MM.1S (cell line): Measurements from ENCODE around the gene RASSF3.

Experiments
- DNase-seq: peaks from one replicate; pipeline ENCODE4 v3.0.0-alpha.2; 2015
- H2AFZ ChIP-seq: fragments of 300-600 bp; sonication (generic); 2 replicates; pipeline ENCODE4 v1.6.0; 2016; ENCODE audit warnings: antibody characterized with exemption, low read length
- H3F3A ChIP-seq: fragments of 300-600 bp; sonication (generic); 2 replicates; pipeline ENCODE4 v1.6.1; 2016; ENCODE audit warnings: mild to moderate bottlenecking, antibody characterized with exemption, low read length, moderate library complexity, mixed read lengths; ENCODE audit not compliant: insufficient read depth
- H3K27ac ChIP-seq: fragments of 300-600 bp; sonication (generic); 2 replicates; pipeline ENCODE4 v1.5.1; 2016; ENCODE audit warnings: mild to moderate bottlenecking, low read length
- H3K27me3 ChIP-seq: fragments of 300-600 bp; sonication (generic); replicated peaks from 2 replicates; pipeline ENCODE4 v1.6.0; 2016; ENCODE audit warnings: low read length; ENCODE audit not compliant: insufficient read depth
- H3K36me3 ChIP-seq: fragments of 300-600 bp; sonication (generic); replicated peaks from 2 replicates; pipeline ENCODE4 v1.6.1; 2016; ENCODE audit warnings: mild to moderate bottlenecking, low read length, mixed read lengths; ENCODE audit not compliant: insufficient read depth
- H3K4me1 ChIP-seq: fragments of 300-600 bp; sonication (generic); 2 replicates; pipeline ENCODE4 v1.6.1; 2016; ENCODE audit warnings: low read length, mixed read lengths
- H3K4me2 ChIP-seq: fragments of 300-600 bp; sonication (generic); 2 replicates; pipeline ENCODE4 v1.6.0; 2016; ENCODE audit warnings: low read depth, low read length
- H3K4me3 ChIP-seq: fragments of 300-600 bp; sonication (generic); 2 replicates; pipeline ENCODE4 v1.5.1; 2016; ENCODE audit warnings: low read length, mixed read lengths
- H3K79me2 ChIP-seq: fragments of 300-600 bp; sonication (generic); 2 replicates; pipeline ENCODE4 v1.6.1; 2016; ENCODE audit warnings: mixed run types, low read length, mixed read lengths
- H3K9ac ChIP-seq: fragments of 300-600 bp; sonication (generic); 2 replicates; pipeline ENCODE4 v1.6.1; 2016; ENCODE audit warnings: low read length, mixed read lengths
- H3K9me2 ChIP-seq: fragments of 300-600 bp; sonication (generic); replicated peaks from 2 replicates; pipeline ENCODE4 v1.6.1; 2016; ENCODE audit warnings: mild to moderate bottlenecking, low read length, mixed read lengths; ENCODE audit not compliant: insufficient read depth
- H3K9me3 ChIP-seq: fragments of 300-600 bp; sonication (generic); replicated peaks from 2 replicates; pipeline ENCODE4 v1.6.1; 2016; ENCODE audit warnings: mild to moderate bottlenecking, low read length, mixed read lengths; ENCODE audit not compliant: insufficient read depth
- H4K20me1 ChIP-seq: fragments of 300-600 bp; sonication (generic); 2 replicates; pipeline ENCODE4 v1.6.1; 2016; ENCODE audit warnings: mild to moderate bottlenecking, low read length, moderate library complexity, mixed read lengths; ENCODE audit not compliant: insufficient read depth
- CTCF ChIP-seq: fragments of 300-600 bp; sonication (generic); IDR thresholded peaks from 2 replicates; pipeline ENCODE4 v1.5.1; 2016; ENCODE audit warnings: antibody characterized with exemption, low read length, mixed read lengths
- EZH2 ChIP-seq: fragments of 300-600 bp; sonication (generic); optimal IDR thresholded peaks from 2 replicates; pipeline ENCODE3; 2017; ENCODE audit warnings: low read depth, mild to moderate bottlenecking, antibody characterized with exemption, low read length, mixed read lengths
- EZH2phosphoT487 ChIP-seq: fragments of 300-600 bp; sonication (generic); IDR thresholded peaks from 2 replicates; pipeline ENCODE4 v1.6.1; 2018; ENCODE audit warnings: antibody characterized with exemption, low read length

RASSF3 gene

GRCh38 chr12:64569923-64570691 is 40.2 kb upstream of the RASSF3 start:
- no peaks in the 10 kb centered on the region for H3K27me3 ChIP-seq
- H3F3A ChIP-seq: no peaks in the 10 kb centered on the region
- H3K4me3 ChIP-seq: no peak overlapping the region
- TF ChIP-seq EZH2phosphoT487: no peak
- no peak for TF ChIP-seq CTCF
- TF ChIP-seq EZH2: no peak
- no peaks in the 10 kb centered on the region for H4K20me1 ChIP-seq
- H3K9ac ChIP-seq: no peak overlapping the region
- H3K4me2 ChIP-seq: no peak overlapping the region
- H3K27ac ChIP-seq: no peak overlapping the region
- peaks cover 9% of the 10 kb centered on the region for H3K4me1 ChIP-seq
- no peaks in the 10 kb centered on the region for H3K36me3 ChIP-seq
- no peaks in the 10 kb centered on the region for H3K9me3 ChIP-seq
- no peak overlapping the region for H2AFZ ChIP-seq
- no peaks in the 10 kb centered on the region for H3K9me2 ChIP-seq
- no peaks in the 10 kb centered on the region for H3K79me2 ChIP-seq
- no peak for DNase-seq

- H3K27ac ChIP-seq: no peak overlapping the region
- no peaks in the 10 kb centered on the region for H3K9me3 ChIP-seq
- no peaks in the 10 kb centered on the region for H3K27me3 ChIP-seq
- DNase-seq: peak; percentile 59
- H3K9me2 ChIP-seq: no peaks in the 10 kb centered on the region
- no peak overlapping the region for H2AFZ ChIP-seq
- no peak overlapping the region for H3K4me2 ChIP-seq
- H3K4me3 ChIP-seq: no peak overlapping the region
- no peaks in the 10 kb centered on the region for H3K36me3 ChIP-seq
- peaks cover 9% of the 10 kb centered on the region for H3K4me1 ChIP-seq
- no peaks in the 10 kb centered on the region for H3F3A ChIP-seq
- TF ChIP-seq CTCF (no peak), EZH2phosphoT487 (no peak), EZH2 (no peak)
- no peak overlapping the region for H3K9ac ChIP-seq
- no peaks in the 10 kb centered on the region for H4K20me1 ChIP-seq
- H3K79me2 ChIP-seq: no peaks in the 10 kb centered on the region
These were observed 38.9 kb upstream of the RASSF3 start for GRCh38 chr12:64571411-64571810.

GRCh38 chr12:64572241-64572640 is 38.1 kb upstream of the RASSF3 start:
- no peak for DNase-seq
- no peaks in the 10 kb centered on the region for H3F3A ChIP-seq

More at GRCh38 chr12:64572241-64572640, 38.1 kb upstream of the RASSF3 start:
- H3K9me3 ChIP-seq: no peaks in the 10 kb centered on the region
- TF ChIP-seq CTCF: no peak
- no peak for TF ChIP-seq EZH2phosphoT487
- no peak for TF ChIP-seq EZH2
- H3K4me1 ChIP-seq: peaks cover 9% of the 10 kb centered on the region
- H3K27me3 ChIP-seq: no peaks in the 10 kb centered on the region
- no peak overlapping the region for H3K4me3 ChIP-seq
- H3K4me2 ChIP-seq: no peak overlapping the region
- no peaks in the 10 kb centered on the region for H3K36me3 ChIP-seq
- no peaks in the 10 kb centered on the region for H3K9me2 ChIP-seq
- no peak overlapping the region for H2AFZ ChIP-seq
- no peaks in the 10 kb centered on the region for H4K20me1 ChIP-seq
- no peaks in the 10 kb centered on the region for H3K79me2 ChIP-seq
- H3K9ac ChIP-seq: no peak overlapping the region
- H3K27ac ChIP-seq: no peak overlapping the region
